ENCODE data around the gene KRTAP5-11.
"Not testable (repeated sequence)": the region's sequence is repeated elsewhere in the genome, so short reads cannot be mapped to it uniquely, and the experiment has no call there.

Gene KRTAP5-11

GRCh38 chr11:71582309-71582895 lies at the start of gene KRTAP5-11:
Gene KRTAP5-11 (minus strand): TSS chr11:71582875. CDS start chr11:71582837, 38 bp downstream.
- DNase-seq, result no peak
- CTCF ChIA-PET, result interaction anchor here (0.7 kb wide), 1 partner anchor 8 kb away, joined by 3 read pairs; no protein-coding TSS in a partner anchor
- no peak within 1 kb of the TSS for H3K27ac Mint-ChIP-seq
- H3K4me3 Mint-ChIP-seq, result no peak within 1 kb of the TSS
- H3K4me1 Mint-ChIP-seq, result peaks cover 2% of the 10 kb centered on the region
- no peaks in the 10 kb centered on the region for H3K36me3 Mint-ChIP-seq
- no peaks in the 10 kb centered on the region for H3K9me3 Mint-ChIP-seq
- peaks cover 30% of the 10 kb centered on the region for H3K27me3 Mint-ChIP-seq

DNA sequence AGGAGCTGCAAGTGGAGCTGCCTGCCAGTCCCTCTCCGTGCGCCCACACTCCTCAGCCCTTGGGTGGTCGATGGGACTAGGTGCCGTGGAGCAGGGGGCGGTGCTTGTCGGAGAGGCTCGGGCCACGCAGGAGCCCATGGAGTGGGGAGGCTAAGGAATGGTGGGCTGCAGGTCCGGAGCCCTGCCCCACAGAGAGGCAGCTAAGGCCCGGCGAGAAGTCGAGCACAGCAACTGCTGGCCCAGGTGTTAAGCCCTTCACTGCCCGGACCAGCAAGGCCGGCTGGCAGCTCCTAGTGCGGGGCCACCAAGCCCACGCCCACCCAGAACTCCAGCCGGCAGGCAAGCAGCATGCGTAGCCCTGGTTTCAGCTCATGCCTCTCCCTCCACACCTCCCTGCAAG lies 48.9 kb upstream of the KRTAP5-11 start:
- H3K27me3 Mint-ChIP-seq, H3K9me3 Mint-ChIP-seq, H3K4me3 Mint-ChIP-seq, H3K36me3 Mint-ChIP-seq, H3K4me1 Mint-ChIP-seq, DNase-seq, H3K27ac Mint-ChIP-seq, CTCF ChIA-PET: not testable (repeated sequence)

DNA sequence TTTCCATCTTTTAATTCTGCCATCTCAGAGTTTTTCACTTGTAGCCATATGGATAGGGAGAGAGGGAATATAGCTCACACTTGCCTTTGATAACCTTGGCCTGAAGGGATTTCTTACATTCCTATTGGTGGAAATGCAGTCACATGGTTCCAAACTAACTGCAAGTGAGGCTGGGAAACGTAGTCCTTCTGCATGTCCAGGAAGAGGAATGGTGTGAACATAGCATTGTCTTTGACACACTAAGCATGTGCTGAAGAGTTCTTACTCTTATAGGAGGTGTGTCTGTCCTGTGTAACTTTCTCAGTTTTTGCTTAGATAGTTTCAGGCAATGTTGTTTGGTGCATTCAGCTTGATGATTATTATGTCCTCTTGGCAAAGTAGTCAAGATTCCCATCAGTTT lies 47.4 kb upstream of the KRTAP5-11 start:
- H3K4me1 Mint-ChIP-seq, DNase-seq, H3K36me3 Mint-ChIP-seq, CTCF ChIA-PET, H3K9me3 Mint-ChIP-seq, H3K27me3 Mint-ChIP-seq, H3K4me3 Mint-ChIP-seq, H3K27ac Mint-ChIP-seq: not testable (repeated sequence)

DNA sequence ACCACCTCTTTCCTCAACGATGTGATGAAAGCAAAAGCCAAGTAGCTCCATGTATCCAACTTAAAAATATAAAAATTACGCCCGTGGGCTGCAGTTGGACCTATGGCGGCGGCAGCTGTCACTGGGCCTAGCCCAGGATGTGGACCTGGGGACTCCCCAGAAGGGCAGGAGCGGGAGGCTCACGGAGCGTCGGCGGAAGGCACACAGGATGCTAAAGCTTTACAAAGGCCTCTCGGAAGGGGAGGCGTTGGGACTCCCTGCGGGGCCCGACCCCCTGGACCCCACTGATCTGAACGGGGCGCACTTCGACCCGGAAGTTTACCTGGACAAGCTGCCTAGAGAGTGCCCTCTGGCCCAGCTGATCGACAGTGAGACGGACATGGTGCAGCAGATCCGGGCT lies 46.3 kb upstream of the KRTAP5-11 start:
- H3K9me3 Mint-ChIP-seq, H3K4me3 Mint-ChIP-seq, H3K36me3 Mint-ChIP-seq, DNase-seq, CTCF ChIA-PET, H3K27ac Mint-ChIP-seq, H3K27me3 Mint-ChIP-seq, H3K4me1 Mint-ChIP-seq: not testable (repeated sequence)

DNA sequence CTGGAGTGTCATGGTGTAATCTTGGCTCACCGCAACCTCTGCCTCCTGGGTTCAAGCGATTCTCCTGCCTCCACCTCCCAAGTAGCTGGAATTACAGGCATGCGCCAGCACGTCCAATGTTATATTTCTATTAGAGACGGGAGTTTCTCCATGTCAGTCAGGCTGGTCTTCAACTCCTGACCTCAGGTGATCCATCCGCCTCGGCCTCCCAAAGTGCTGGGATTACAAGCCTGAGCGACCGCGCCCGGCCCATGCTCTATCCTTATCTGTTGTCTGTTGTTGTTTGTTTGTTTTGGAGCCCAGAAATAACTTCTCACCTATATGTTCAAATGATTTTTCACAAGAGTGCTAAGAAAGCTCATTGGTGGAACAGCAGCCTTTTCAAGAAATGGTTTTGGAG lies 40.6 kb upstream of the KRTAP5-11 start:
- H3K36me3 Mint-ChIP-seq, H3K27ac Mint-ChIP-seq, CTCF ChIA-PET, H3K27me3 Mint-ChIP-seq, H3K4me3 Mint-ChIP-seq, H3K9me3 Mint-ChIP-seq, H3K4me1 Mint-ChIP-seq, DNase-seq: not testable (repeated sequence)

DNA sequence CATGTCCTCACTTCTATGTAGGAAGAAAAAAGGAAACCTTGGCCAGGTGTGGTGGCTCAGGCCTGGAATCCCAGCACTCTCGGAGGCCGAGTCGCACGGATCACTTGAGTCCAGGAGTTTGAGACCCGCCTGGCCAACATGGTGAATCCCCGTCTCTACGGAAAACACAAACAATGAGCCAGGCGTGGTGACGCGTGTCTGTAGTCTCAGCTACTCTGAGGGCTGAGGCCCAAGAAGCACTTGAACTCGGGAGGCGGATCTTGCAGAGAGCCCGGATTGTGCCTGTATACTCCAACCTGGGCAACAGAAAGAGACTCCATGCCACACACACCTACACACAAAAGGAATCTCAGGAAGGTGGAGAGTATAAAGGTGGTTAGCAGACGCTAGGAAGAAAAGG lies 39.9 kb upstream of the KRTAP5-11 start:
- H3K4me3 Mint-ChIP-seq, H3K9me3 Mint-ChIP-seq, H3K27ac Mint-ChIP-seq, H3K27me3 Mint-ChIP-seq, H3K36me3 Mint-ChIP-seq, DNase-seq, H3K4me1 Mint-ChIP-seq, CTCF ChIA-PET: not testable (repeated sequence)

DNA sequence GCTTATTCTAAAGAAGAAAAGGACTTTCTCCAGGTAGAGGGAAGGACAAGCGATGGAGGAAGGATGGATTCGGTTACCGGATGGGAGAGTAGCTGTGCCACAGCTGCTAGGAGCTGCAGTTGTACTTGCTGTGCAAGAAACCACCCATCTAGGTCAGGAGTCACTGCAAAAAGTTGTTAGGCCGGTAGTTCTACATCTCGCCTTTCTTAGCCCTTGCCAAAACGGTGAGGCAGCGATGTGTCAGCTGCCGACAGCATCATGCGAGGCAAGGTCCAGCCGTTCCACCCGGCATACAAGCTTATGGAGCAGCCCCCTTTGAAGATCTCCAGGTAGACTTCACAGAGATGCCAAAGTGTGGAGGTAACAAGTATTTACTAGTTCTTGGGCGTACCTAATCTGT lies 32.3 kb upstream of the KRTAP5-11 start:
- H3K36me3 Mint-ChIP-seq, H3K4me1 Mint-ChIP-seq, H3K27ac Mint-ChIP-seq, DNase-seq, H3K27me3 Mint-ChIP-seq, H3K9me3 Mint-ChIP-seq, CTCF ChIA-PET, H3K4me3 Mint-ChIP-seq: not testable (repeated sequence)

DNA sequence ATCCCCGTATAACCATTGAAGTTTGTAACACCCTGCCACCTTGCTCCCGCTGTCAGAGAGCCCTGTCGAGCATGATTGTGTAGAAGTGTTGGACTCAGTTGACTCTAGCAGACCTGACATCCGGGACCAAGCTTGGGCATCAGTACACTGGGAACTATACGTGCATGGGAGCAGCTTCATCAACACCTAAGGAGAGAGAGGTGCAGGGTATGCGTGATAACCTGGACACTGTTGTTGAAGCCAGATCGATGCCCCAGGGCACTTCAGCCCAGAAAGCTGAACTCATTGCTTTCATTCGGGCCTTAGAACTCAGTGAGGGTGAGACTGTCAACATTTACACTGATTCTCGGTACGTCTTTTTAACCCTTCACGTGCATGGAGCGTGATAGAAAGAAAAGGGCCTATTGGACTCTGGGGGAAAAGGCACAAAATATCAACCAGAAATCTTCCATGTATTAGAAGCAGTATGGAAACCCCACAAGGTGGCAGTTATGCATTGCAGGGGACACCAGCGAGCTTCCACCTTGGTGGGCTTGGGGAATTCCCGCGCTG lies 31.8 kb upstream of the KRTAP5-11 start:
- H3K9me3 Mint-ChIP-seq, H3K27ac Mint-ChIP-seq, H3K4me3 Mint-ChIP-seq, H3K27me3 Mint-ChIP-seq, H3K36me3 Mint-ChIP-seq, DNase-seq, CTCF ChIA-PET, H3K4me1 Mint-ChIP-seq: not testable (repeated sequence)

GRCh38 chr11:71613931-71614330 lies 31.3 kb upstream of the KRTAP5-11 start:
- H3K27ac Mint-ChIP-seq, H3K36me3 Mint-ChIP-seq, H3K4me3 Mint-ChIP-seq, CTCF ChIA-PET, H3K9me3 Mint-ChIP-seq, DNase-seq, H3K4me1 Mint-ChIP-seq: not testable (repeated sequence)
- H3K27me3 Mint-ChIP-seq, result peaks cover 15% of the 10 kb centered on the region

DNA sequence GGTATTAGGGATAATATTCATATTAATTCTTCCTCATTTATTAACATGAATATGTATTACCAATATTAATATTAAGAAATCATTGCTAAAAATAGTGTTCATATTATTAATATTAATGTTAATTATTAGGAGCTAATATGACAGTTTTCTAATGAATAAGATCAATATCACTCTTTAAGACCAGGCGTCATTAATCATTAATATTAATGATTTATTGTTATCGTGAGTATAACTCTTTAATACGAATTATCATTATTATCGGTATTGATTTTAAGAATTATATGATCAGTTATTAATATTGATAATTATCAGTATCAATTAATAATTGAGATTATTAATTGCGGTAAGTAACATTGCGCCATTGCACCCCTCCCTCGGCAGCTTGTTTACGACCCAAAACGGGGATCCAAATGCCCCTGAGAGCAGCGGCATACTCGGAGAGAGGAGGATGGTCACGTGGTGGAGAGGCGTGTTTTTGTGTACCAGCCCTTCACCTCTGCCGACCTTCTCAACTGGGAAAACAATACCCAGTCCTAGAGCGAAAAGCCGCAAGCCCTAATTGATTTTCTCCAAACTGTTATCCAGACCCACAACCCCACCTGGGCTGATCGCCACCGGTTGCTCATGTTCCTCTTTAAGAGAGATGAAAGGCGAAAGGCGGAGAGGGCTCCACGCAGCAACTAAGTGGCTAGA lies 28.7 kb upstream of the KRTAP5-11 start:
- H3K27me3 Mint-ChIP-seq, result peaks cover 40% of the 10 kb centered on the region
- CTCF ChIA-PET, H3K4me3 Mint-ChIP-seq, H3K9me3 Mint-ChIP-seq, H3K4me1 Mint-ChIP-seq, H3K27ac Mint-ChIP-seq, H3K36me3 Mint-ChIP-seq, DNase-seq: not testable (repeated sequence)

- H3K4me1 Mint-ChIP-seq, DNase-seq, H3K27ac Mint-ChIP-seq, H3K9me3 Mint-ChIP-seq, CTCF ChIA-PET, H3K4me3 Mint-ChIP-seq, H3K36me3 Mint-ChIP-seq: not testable (repeated sequence)
- H3K27me3 Mint-ChIP-seq, result peaks cover 58% of the 10 kb centered on the region
These were observed 25.6 kb upstream of the KRTAP5-11 start for GRCh38 chr11:71608272-71608671.

DNA sequence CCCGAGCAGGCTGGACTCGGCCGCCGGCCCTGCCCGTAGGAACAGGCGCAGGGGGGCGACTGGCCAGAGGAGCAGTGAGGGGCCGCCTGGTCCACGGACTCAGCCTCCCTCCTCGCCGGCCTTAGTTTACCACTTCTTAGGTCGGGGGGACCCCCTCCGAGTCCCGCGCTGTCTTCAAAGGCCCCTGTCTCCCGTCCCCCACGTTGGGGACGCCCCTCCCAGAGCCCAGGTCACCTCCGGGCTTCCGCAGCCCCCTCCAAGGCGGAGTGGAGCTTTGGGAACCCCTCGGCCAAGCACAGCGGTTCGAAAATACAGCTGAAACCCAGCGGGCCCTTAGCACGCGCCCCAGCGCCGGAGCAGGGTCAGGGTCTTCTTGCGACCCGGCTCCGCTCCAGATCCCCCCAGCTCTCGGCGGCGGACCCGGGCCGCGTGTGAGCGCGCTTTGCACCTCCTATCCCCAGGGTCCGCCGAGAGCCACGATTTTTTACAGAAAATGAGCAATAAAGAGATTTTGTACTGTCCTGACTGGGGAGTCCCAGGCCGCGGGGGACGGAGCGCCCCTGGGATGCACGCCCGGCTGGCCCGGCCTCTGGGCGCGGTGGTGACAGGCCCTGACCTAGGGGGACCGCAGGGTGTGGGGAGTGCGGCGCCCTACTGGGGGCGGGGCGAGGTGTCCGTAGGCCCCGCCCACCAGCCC lies 25.0 kb upstream of the KRTAP5-11 start:
- CTCF ChIA-PET, H3K36me3 Mint-ChIP-seq, H3K4me1 Mint-ChIP-seq, DNase-seq, H3K9me3 Mint-ChIP-seq, H3K4me3 Mint-ChIP-seq, H3K27ac Mint-ChIP-seq: not testable (repeated sequence)
- H3K27me3 Mint-ChIP-seq, result peaks cover 58% of the 10 kb centered on the region

DNA sequence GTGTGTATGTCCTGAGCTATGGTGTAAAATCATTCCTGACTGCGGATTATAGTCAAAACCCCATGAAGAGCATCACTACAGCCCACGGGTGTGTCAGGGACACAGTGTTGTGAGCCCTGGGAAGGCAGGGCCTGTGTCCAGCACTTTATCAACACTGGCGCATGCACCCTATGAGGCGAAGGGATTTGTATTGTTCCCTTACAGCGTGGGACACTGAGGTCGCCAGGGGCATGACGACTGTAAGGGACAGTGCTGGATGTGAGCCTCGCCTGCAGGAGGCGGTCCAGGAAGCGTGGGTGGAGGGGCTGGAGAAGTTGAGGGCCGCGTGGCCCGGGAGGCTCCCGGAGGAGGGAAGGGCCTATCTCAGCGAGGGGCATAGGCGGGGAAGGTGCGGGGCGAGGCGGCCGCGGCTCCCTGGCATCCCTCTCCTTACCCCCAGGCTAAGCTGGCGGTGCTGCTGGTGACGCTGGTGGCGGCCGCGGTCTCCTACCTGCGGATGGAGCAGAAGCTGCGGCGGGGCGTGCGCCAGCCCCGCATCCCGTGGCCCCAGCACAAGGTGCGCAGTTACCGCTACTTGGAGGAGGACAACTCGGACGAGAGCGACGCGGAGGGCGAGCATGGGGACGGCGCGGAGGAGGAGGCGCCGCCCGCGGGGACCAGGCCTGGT lies 24.3 kb upstream of the KRTAP5-11 start:
- DNase-seq, H3K4me1 Mint-ChIP-seq, H3K4me3 Mint-ChIP-seq, H3K9me3 Mint-ChIP-seq, H3K27ac Mint-ChIP-seq, H3K36me3 Mint-ChIP-seq, CTCF ChIA-PET: not testable (repeated sequence)
- peaks cover 58% of the 10 kb centered on the region for H3K27me3 Mint-ChIP-seq

DNA sequence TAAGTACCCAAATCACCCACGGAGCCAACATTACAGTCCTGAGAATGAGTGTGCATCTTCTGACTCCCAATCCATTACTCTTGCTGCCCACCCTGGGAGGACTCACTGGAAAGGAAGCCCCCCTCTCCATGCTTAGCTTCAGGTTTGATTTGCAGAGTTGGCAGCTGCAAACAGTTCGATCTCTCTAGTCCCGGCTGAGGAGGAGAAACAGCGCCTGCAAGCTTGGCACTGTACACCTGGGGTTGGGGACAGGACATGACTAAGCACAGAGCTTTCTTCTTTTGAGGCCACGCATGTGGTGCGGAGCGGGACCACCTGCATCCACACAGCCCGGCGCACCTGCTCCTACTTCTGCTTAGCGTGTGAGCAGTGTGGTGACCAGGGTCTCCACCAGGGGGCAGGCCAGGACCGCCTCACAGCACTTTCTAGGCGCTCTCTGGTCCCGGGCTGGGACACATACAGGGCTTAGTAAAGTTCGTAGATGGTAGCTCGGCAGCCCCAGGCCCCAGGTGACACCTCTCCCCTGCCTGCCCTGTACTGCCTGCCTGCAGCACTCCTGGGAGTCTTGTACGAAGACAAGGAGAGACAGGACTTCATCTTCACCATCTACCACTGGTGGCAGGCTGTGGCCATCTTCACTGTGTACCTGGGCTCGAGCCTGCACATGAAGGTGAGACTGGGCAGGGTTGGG lies 22.3 kb upstream of the KRTAP5-11 start:
- H3K27ac Mint-ChIP-seq, H3K9me3 Mint-ChIP-seq, H3K4me3 Mint-ChIP-seq, H3K36me3 Mint-ChIP-seq, CTCF ChIA-PET, H3K4me1 Mint-ChIP-seq: not testable (repeated sequence)
- peaks cover 58% of the 10 kb centered on the region for H3K27me3 Mint-ChIP-seq
- DNase-seq, result peak; percentile 45
